ENCODE measurements around the gene SLC23A2. TPM values are rescaled to one million over a fixed set of nuclear protein-coding genes. Genes with fewer than 3 reads are reported as not detected.
A peak's percentile ranks its signal among the peaks of the same experiment; 100 is the strongest.

SLC23A2 gene
- total RNA-seq, 1 donor from 2014 or later, result 79.8 TPM

GRCh38 chr20:4896971-4897497, 104.3 kb downstream of the SLC23A2 start:
- TF ChIP-seq CTCF (IDR thresholded peaks at IDR 0.05), result no peak
- Mint-ChIP-seq H3K27ac (no peak overlapping the region), H3K4me3 (no peak overlapping the region), H3K27me3 (no peaks in the 10 kb centered on the region), H3K4me1 (peaks cover 31% of the 10 kb centered on the region), H3K9me3 (no peaks in the 10 kb centered on the region), H3K36me3 (ENCODE audit: low read depth) (peaks cover 85% of the 10 kb centered on the region)
- ChIA-PET CTCF (no interaction called here), POLR2A (no interaction called here)
- DNase-seq (no peak), ATAC-seq (ENCODE audit: low read depth) (peak; percentile 45)
- intact Hi-C loops (cut with micrococcal nuclease), result loop anchor here (5.0 kb wide), 2 partner anchors 40 to 55 kb away; no protein-coding TSS in a partner anchor

GRCh38 chr20:4896119-4896702, 105.1 kb downstream of the SLC23A2 start:
- H3K4me3 Mint-ChIP-seq, result no peak overlapping the region
- H3K4me1 Mint-ChIP-seq, result peaks cover 31% of the 10 kb centered on the region
- peaks cover 82% of the 10 kb centered on the region for H3K36me3 Mint-ChIP-seq (ENCODE audit: low read depth)
- ATAC-seq (ENCODE audit: low read depth) (no peak), DNase-seq (no peak)
- intact Hi-C loops (cut with micrococcal nuclease), result loop anchor here (5.0 kb wide), 2 partner anchors 41 to 56 kb away; no protein-coding TSS in a partner anchor
- H3K27ac Mint-ChIP-seq, result no peak overlapping the region
- no peaks in the 10 kb centered on the region for H3K9me3 Mint-ChIP-seq
- CTCF ChIA-PET, result no interaction called here
- no peaks in the 10 kb centered on the region for H3K27me3 Mint-ChIP-seq
- POLR2A ChIA-PET, result no interaction called here
- TF ChIP-seq CTCF (IDR thresholded peaks at IDR 0.05), result no peak

DNA sequence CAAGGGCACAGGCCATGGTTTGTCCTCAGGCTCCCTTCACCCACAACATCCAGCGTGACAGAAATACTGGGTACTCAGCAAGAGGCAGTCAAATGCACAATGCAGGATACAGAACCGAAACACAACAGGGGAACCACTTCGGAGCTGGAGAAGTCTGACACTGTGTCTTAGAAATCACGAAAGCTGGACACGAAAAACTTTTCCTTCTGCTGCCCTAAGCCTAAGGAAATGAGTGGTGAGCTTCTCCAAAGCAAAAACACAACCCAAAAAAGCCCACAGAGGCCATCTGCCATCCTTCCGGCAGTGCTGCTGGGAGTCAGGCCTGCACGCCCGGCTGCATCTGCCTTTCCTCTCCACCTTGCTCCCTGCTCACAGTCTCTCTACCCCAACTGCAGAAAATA, 106.3 kb downstream of the SLC23A2 start:
- no peaks in the 10 kb centered on the region for H3K9me3 Mint-ChIP-seq
- peak overlapping the region; percentile 51 for H3K27ac Mint-ChIP-seq
- H3K4me3 Mint-ChIP-seq, result no peak overlapping the region
- ChIA-PET POLR2A (no interaction called here), CTCF (no interaction called here)
- H3K36me3 Mint-ChIP-seq (ENCODE audit: low read depth), result peaks cover 78% of the 10 kb centered on the region
- ATAC-seq (ENCODE audit: low read depth) (peak; percentile 31), DNase-seq (no peak)
- H3K4me1 Mint-ChIP-seq, result peaks cover 31% of the 10 kb centered on the region
- intact Hi-C loops (cut with micrococcal nuclease), result loop anchor here (5.0 kb wide), 2 partner anchors 42 to 57 kb away; no protein-coding TSS in a partner anchor
- no peaks in the 10 kb centered on the region for H3K27me3 Mint-ChIP-seq
- TF ChIP-seq CTCF (IDR thresholded peaks at IDR 0.05), result no peak

- no peak for ATAC-seq (ENCODE audit: low read depth)
- H3K9me3 Mint-ChIP-seq, result no peaks in the 10 kb centered on the region
- ChIA-PET POLR2A (no interaction called here), CTCF (no interaction called here)
- peaks cover 78% of the 10 kb centered on the region for H3K36me3 Mint-ChIP-seq (ENCODE audit: low read depth)
- H3K27me3 Mint-ChIP-seq, result no peaks in the 10 kb centered on the region
- intact Hi-C loops (cut with micrococcal nuclease), result no loop called here
- H3K4me3 Mint-ChIP-seq, result no peak overlapping the region
- DNase-seq, result no peak
- peak overlapping the region; percentile 51 for H3K27ac Mint-ChIP-seq
- TF ChIP-seq CTCF (IDR thresholded peaks at IDR 0.05), result no peak
- peaks cover 31% of the 10 kb centered on the region for H3K4me1 Mint-ChIP-seq
Observed at GRCh38 chr20:4894409-4894808, 106.9 kb downstream of the SLC23A2 start.

DNA sequence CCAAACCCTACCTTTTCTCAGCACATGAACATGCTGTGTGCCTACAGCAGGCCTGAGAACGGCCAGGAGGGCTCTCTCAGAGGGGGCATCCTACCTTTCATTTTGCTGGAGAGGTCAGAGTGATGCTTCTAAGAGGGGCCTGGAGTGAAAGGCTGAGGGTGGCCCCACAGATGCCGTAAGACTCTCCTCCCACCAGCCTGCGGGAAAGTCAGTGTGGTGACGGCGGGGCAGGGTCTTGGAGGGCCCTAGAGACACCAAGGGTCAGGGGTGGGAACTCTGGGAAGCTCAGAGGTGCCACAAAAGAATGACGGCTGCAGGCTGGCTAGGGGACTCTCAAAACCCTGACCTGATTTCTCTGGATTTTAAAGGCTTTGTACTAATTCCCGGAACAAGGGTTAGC, 107.6 kb downstream of the SLC23A2 start:
- TF ChIP-seq CTCF (IDR thresholded peaks at IDR 0.05), result no peak
- Mint-ChIP-seq H3K27ac (no peak overlapping the region), H3K9me3 (no peaks in the 10 kb centered on the region), H3K36me3 (ENCODE audit: low read depth) (peaks cover 78% of the 10 kb centered on the region), H3K27me3 (no peaks in the 10 kb centered on the region), H3K4me1 (peaks cover 35% of the 10 kb centered on the region), H3K4me3 (no peak overlapping the region)
- POLR2A ChIA-PET, result no interaction called here
- intact Hi-C loops (cut with micrococcal nuclease), result no loop called here
- no peak for ATAC-seq (ENCODE audit: low read depth)
- DNase-seq, result no peak
- CTCF ChIA-PET, result no interaction called here
